Natural killer cell (primary cell): ENCODE data around the gene TRIM72. TPM values are rescaled to one million over a fixed set of nuclear protein-coding genes. Genes with fewer than 3 reads are reported as not detected.
A peak's percentile ranks its signal among the peaks of the same experiment; 100 is the strongest.

Experiments used
- ATAC-seq, 3 donors: fragments of 150-1000 bp in 2 of 3; fragments of 200-7000 bp in 1 of 3; cut with Tn5 transposase; 1 replicate in 1 of 3; 2 replicates in 2 of 3; pipeline ENCODE4 v1.10.0; 2021; ENCODE audit warnings: mild to moderate bottlenecking in 2 of 3, moderate library complexity in 2 of 3
- DNase-seq, 2 donors: peaks; one replicate each; pipeline versions ENCODE4 v3.0.0 to v3.0.0-alpha.2; 2013 to 2021; ENCODE audit warnings: mixed read lengths in 1 of 2
- H3K27ac ChIP-seq: one replicate; pipeline ENCODE4 v1.5.1; 2013; ENCODE audit warnings: mild to moderate bottlenecking, low read length
- H3K27me3 ChIP-seq: one replicate; pipeline ENCODE4 v1.6.1; 2013; ENCODE audit warnings: low read length; ENCODE audit not compliant: control insufficient read depth, insufficient read depth
- H3K36me3 ChIP-seq: one replicate; pipeline ENCODE4 v1.6.1; 2013; ENCODE audit warnings: low read length; ENCODE audit not compliant: control insufficient read depth, insufficient read depth
- H3K4me1 ChIP-seq: one replicate; pipeline ENCODE4 v1.6.1; 2013; ENCODE audit warnings: low read length; ENCODE audit not compliant: control insufficient read depth, insufficient read depth
- H3K4me3 ChIP-seq: one replicate; pipeline ENCODE4 v1.5.1; 2013; ENCODE audit warnings: low read length
- H3K9me3 ChIP-seq: one replicate; pipeline ENCODE4 v1.6.1; 2013; ENCODE audit warnings: low read length; ENCODE audit not compliant: control insufficient read depth, insufficient read depth
- H3K27ac Mint-ChIP-seq, 2 donors: one replicate each; pipeline ENCODE4 v1.8.0; 2022; ENCODE audit warnings: mild to moderate bottlenecking in 2 of 2, mixed read lengths in 2 of 2, moderate library complexity in 1 of 2
- H3K27me3 Mint-ChIP-seq, 2 donors: one replicate each; pipeline ENCODE4 v1.8.0; 2022; ENCODE audit warnings: low read depth in 2 of 2, mixed read lengths in 2 of 2
- H3K36me3 Mint-ChIP-seq: one replicate; pipeline ENCODE4 v1.8.0; 2022; ENCODE audit warnings: mixed read lengths
- H3K4me1 Mint-ChIP-seq, 2 donors: one replicate each; pipeline ENCODE4 v1.8.0; 2022; ENCODE audit warnings: mixed read lengths in 2 of 2
- H3K4me3 Mint-ChIP-seq: one replicate; pipeline ENCODE4 v1.8.0; 2022; ENCODE audit warnings: mild to moderate bottlenecking, moderate library complexity, mixed read lengths
- H3K9me3 Mint-ChIP-seq, 2 donors: one replicate each; pipeline ENCODE4 v1.8.0; 2022; ENCODE audit warnings: mixed read lengths in 2 of 2
- WGBS: methylation state at CpG from one replicate; pipeline ENCODE4 v1.1.7; 2013; ENCODE audit warnings: missing lambda C conversion rate; ENCODE audit not compliant: insufficient coverage; 5-methylcytosine and 5-hydroxymethylcytosine counted together
- intact Hi-C: fragments of 100-400 bp; cut with micrococcal nuclease; formaldehyde crosslinking; loops from one replicate; pipeline ENCODE4 v1.14.2; 2022
- total RNA-seq, 4 donors: library from RNA; stranded (reverse); fragments of 120-200 nt in 1 of 4; gene quantifications; one replicate each; pipeline versions ENCODE4 v1.2.3 to v1.2.4, GENCODE V29; 2013 to 2022
- TF ChIP-seq, protein P1 (sequence below): fragments of 200-600 bp; IDR thresholded peaks from one replicate; pipeline ENCODE4 v1.8.0; 2022; ENCODE audit warnings: antibody characterized with exemption

The TRIM72 gene
- total RNA-seq, 3 donors from 2014 or later (not counting 1 experiment from before 2014, with no cell fraction given) = 0.05 to 0.07 TPM; not detected in 1

DNA sequence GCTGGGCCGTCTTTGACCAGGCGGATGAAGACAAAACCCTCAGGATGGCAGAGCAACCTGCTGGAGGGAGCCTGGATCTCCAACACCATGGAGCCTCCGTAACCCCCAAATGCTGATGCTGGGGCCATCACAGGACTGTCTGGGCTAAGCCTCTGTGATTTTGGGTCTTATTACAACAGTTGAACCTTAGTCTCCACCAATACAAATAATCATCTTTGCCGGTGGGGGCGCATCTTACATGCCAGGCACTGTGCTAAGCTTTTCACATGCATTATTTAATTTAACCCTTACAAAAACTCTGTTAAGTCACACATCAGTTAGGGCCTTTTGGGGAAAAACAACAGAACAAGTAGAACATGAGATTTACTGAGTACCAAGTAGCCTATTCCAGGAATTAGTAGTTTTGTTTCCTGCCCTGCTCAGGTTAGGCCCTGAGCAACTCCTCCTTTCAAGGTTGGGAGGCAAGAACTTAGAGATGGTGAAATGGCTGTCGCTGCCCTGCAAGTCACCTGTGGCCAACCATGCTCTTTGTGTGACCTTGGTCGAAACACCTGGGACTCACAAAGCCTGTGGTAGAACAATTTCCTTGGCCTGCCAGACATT lies 37.0 kb downstream of the TRIM72 start:
- H3K4me1 Mint-ChIP-seq = peaks cover 22 to 24% of the 10 kb centered on the region in 2 donors
- no peak for DNase-seq

DNA sequence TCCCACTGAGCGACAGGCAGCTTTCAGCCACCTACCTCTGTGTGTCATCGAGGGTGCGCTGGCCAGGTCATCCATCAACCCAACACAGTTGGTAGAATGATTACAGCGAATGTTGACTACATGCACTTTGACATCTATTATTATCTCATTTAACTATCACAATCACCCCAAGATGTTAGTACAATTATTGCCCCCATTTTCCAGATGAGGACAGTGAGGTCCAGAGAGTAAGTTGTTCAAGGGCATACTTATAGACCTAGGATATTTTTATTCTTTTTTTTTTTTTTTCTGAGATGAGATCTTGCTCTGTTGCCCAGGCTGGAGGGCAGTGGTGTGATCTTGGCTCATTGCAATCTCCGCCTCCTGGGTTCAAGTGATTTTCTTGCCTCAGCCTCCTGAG lies 37.5 kb downstream of the TRIM72 start:
- 99% methylated on average over 5 of the region's 5 CpGs for WGBS
- Mint-ChIP-seq H3K4me1 (peaks cover 22 to 24% of the 10 kb centered on the region in 2 donors), H3K36me3 (no peaks in the 10 kb centered on the region), H3K4me3 (no peak overlapping the region), H3K9me3 (no peaks in the 10 kb centered on the region), H3K27me3 (no peaks in the 10 kb centered on the region), H3K27ac (no peak overlapping the region)
- no peak for DNase-seq
- intact Hi-C loops = no loop called here
- Histone ChIP-seq H3K9me3 (no peaks in the 10 kb centered on the region), H3K4me1 (peaks cover 13% of the 10 kb centered on the region), H3K4me3 (no peak overlapping the region), H3K27me3 (no peaks in the 10 kb centered on the region), H3K27ac (no peak overlapping the region), H3K36me3 (no peaks in the 10 kb centered on the region)
- TF ChIP-seq, protein P1, sequence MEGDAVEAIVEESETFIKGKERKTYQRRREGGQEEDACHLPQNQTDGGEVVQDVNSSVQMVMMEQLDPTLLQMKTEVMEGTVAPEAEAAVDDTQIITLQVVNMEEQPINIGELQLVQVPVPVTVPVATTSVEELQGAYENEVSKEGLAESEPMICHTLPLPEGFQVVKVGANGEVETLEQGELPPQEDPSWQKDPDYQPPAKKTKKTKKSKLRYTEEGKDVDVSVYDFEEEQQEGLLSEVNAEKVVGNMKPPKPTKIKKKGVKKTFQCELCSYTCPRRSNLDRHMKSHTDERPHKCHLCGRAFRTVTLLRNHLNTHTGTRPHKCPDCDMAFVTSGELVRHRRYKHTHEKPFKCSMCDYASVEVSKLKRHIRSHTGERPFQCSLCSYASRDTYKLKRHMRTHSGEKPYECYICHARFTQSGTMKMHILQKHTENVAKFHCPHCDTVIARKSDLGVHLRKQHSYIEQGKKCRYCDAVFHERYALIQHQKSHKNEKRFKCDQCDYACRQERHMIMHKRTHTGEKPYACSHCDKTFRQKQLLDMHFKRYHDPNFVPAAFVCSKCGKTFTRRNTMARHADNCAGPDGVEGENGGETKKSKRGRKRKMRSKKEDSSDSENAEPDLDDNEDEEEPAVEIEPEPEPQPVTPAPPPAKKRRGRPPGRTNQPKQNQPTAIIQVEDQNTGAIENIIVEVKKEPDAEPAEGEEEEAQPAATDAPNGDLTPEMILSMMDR = no peak
- ATAC-seq = no peak

More for the DNA sequence above, 37.0 kb downstream of the TRIM72 start:
- no peak overlapping the region for H3K27ac ChIP-seq
- no peaks in the 10 kb centered on the region for H3K9me3 ChIP-seq
- TF ChIP-seq, protein P1 = no peak
- WGBS = 89% methylated on average over 7 of the region's 7 CpGs
- H3K4me3 Mint-ChIP-seq = no peak overlapping the region
- H3K27ac Mint-ChIP-seq = no peak overlapping the region
- intact Hi-C loops = no loop called here
- no peaks in the 10 kb centered on the region for H3K27me3 Mint-ChIP-seq
- no peaks in the 10 kb centered on the region for H3K36me3 Mint-ChIP-seq
- no peaks in the 10 kb centered on the region for H3K9me3 Mint-ChIP-seq
- no peaks in the 10 kb centered on the region for H3K36me3 ChIP-seq
- no peak overlapping the region for H3K4me3 ChIP-seq
- no peak for ATAC-seq
- H3K27me3 ChIP-seq = no peaks in the 10 kb centered on the region
- peaks cover 13% of the 10 kb centered on the region for H3K4me1 ChIP-seq

DNA sequence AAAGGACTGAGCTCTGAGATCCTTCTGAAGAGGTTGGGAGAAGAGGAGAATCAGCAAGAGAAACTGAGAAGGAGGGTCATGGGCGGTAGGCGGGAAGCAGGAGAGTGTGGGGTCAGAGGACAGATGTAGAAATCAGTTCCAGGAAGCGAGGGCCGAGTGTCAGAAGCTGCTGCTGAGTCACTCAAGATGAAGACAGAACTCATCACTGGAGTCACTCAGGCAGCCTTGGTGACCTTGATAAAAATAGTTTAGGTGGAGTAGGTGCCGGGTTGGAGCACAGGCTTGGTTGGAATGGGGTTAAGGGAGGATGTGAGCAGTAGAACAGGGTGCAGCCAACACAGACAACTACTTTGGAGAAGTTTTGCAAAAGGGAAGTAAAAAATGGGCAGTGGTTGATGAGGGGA lies 39.7 kb downstream of the TRIM72 start:
- DNase-seq = peak; percentile 20 to 28
- no peak overlapping the region for H3K4me3 ChIP-seq
- Mint-ChIP-seq H3K4me1 (peaks cover 22 to 27% of the 10 kb centered on the region in 2 donors), H3K27ac (peak overlapping the region; percentile 55 to 87), H3K36me3 (no peaks in the 10 kb centered on the region), H3K4me3 (peak overlapping the region; percentile 59), H3K27me3 (no peaks in the 10 kb centered on the region), H3K9me3 (no peaks in the 10 kb centered on the region)
- intact Hi-C loops = no loop called here
- WGBS = 14% methylated on average over 5 of the region's 5 CpGs
- H3K4me1 ChIP-seq = peaks cover 16% of the 10 kb centered on the region
- H3K27ac ChIP-seq = no peak overlapping the region
- H3K27me3 ChIP-seq = no peaks in the 10 kb centered on the region
- H3K36me3 ChIP-seq = no peaks in the 10 kb centered on the region
- no peaks in the 10 kb centered on the region for H3K9me3 ChIP-seq
- peak; percentile 82 to 94 (median 87) for ATAC-seq
- TF ChIP-seq, protein P1 = no peak

DNA sequence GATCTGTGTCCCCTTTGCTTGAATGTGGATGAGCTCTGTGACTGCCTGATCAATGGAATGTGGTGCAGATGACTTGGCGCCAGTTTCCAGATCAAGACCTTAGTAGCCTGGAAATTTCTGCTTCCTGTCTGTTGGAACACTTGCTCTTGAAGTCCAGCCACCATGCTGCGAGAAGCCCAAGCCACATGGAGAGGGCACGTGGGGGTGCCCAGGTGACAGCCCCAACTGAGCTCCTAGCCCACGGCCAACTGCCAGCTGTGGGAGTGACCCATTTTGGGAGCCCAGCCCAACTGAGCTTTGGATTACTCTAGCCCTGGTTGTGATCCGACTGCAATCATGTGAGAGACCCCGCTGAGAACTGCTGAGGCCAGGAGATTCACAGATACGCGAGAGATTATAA lies 42.5 kb downstream of the TRIM72 start:
- ATAC-seq = no peak
- H3K9me3 Mint-ChIP-seq = no peaks in the 10 kb centered on the region
- H3K27me3 Mint-ChIP-seq = no peaks in the 10 kb centered on the region
- 91% methylated on average over 8 of the region's 8 CpGs for WGBS
- DNase-seq = no peak
- intact Hi-C loops = no loop called here
- peaks cover 42% of the 10 kb centered on the region for H3K4me1 ChIP-seq
- H3K36me3 Mint-ChIP-seq = no peaks in the 10 kb centered on the region
- no peak overlapping the region for H3K27ac ChIP-seq
- H3K4me3 Mint-ChIP-seq = no peak overlapping the region
- H3K27ac Mint-ChIP-seq = no peak overlapping the region
- no peaks in the 10 kb centered on the region for H3K9me3 ChIP-seq
- no peak overlapping the region for H3K4me3 ChIP-seq
- peaks cover 41 to 51% of the 10 kb centered on the region in 2 donors for H3K4me1 Mint-ChIP-seq
- no peaks in the 10 kb centered on the region for H3K27me3 ChIP-seq
- TF ChIP-seq, protein P1 = no peak
- H3K36me3 ChIP-seq = no peaks in the 10 kb centered on the region
